H9 (cell line): ENCODE measurements around the gene ZNF865. TPM values are rescaled to one million over a fixed set of nuclear protein-coding genes. Genes with fewer than 3 reads are reported as not detected.
A peak's percentile ranks its signal among the peaks of the same experiment; 100 is the strongest.

Experiments used
- DNase-seq: peaks from one replicate; pipeline ENCODE4 v3.0.0-alpha.2; 2017
- H2AFZ ChIP-seq: one replicate; pipeline ENCODE4 v1.6.1; 2013; ENCODE audit warnings: mild to moderate bottlenecking, low read length, control low read depth, moderate library complexity
- H2AK5ac ChIP-seq: 2 replicates; pipeline ENCODE4 v1.6.1; 2013; ENCODE audit warnings: low read length, control low read depth, mixed read lengths; ENCODE audit not compliant: insufficient read length
- H2BK120ac ChIP-seq: one replicate; pipeline ENCODE4 v1.6.1; 2013; ENCODE audit warnings: low read depth, mild to moderate bottlenecking, low read length, control low read depth, inconsistent platforms; ENCODE audit not compliant: poor library complexity, severe bottlenecking
- H2BK12ac ChIP-seq: 2 replicates; pipeline ENCODE4 v1.6.1; 2013; ENCODE audit warnings: low read length, control low read depth, mixed read lengths, low read depth; ENCODE audit not compliant: insufficient read length
- H2BK15ac ChIP-seq: 2 replicates; pipeline ENCODE4 v1.6.1; 2013; ENCODE audit warnings: low read depth, low read length, control low read depth
- H2BK20ac ChIP-seq: one replicate; pipeline ENCODE4 v1.6.1; 2013; ENCODE audit warnings: low read depth, mild to moderate bottlenecking, low read length, control low read depth, inconsistent platforms; ENCODE audit not compliant: poor library complexity, severe bottlenecking
- H2BK5ac ChIP-seq: 2 replicates; pipeline ENCODE4 v1.6.1; 2013; ENCODE audit warnings: low read length, control low read depth, mixed read lengths; ENCODE audit not compliant: insufficient read length
- H3K14ac ChIP-seq: 2 replicates; pipeline ENCODE4 v1.6.1; 2013; ENCODE audit warnings: low read length, control low read depth; ENCODE audit not compliant: insufficient read depth
- H3K18ac ChIP-seq: 2 replicates; pipeline ENCODE4 v1.6.1; 2013; ENCODE audit warnings: low read depth, mild to moderate bottlenecking, mixed read lengths, low read length, control low read depth; ENCODE audit not compliant: insufficient read length
- H3K23ac ChIP-seq: 2 replicates; pipeline ENCODE4 v1.6.1; 2013; ENCODE audit warnings: low read length, control low read depth, mixed read lengths, low read depth; ENCODE audit not compliant: insufficient read length
- H3K23me2 ChIP-seq: 2 replicates; pipeline ENCODE4 v1.6.1; 2013; ENCODE audit warnings: low read depth, mild to moderate bottlenecking, mixed read lengths, low read length, control low read depth; ENCODE audit not compliant: insufficient read length, poor library complexity, severe bottlenecking
- H3K27ac ChIP-seq: 2 replicates; pipeline ENCODE4 v1.5.1; 2013; ENCODE audit warnings: low read length, control low read depth, mixed read lengths, low read depth; ENCODE audit not compliant: insufficient read length
- H3K27me3 ChIP-seq: 2 replicates; pipeline ENCODE4 v1.6.1; 2013; ENCODE audit warnings: low read length, control low read depth, inconsistent platforms; ENCODE audit not compliant: insufficient read depth
- H3K4ac ChIP-seq: 2 replicates; pipeline ENCODE4 v1.6.1; 2013; ENCODE audit warnings: low read depth, mild to moderate bottlenecking, control low read depth, inconsistent platforms, low read length, moderate library complexity
- H3K4me1 ChIP-seq: 2 replicates; pipeline ENCODE4 v1.6.1; 2013; ENCODE audit warnings: low read length, control low read depth, inconsistent platforms; ENCODE audit not compliant: insufficient read depth
- H3K4me2 ChIP-seq: 2 replicates; pipeline ENCODE4 v1.6.1; 2013; ENCODE audit warnings: low read length, control low read depth, mixed read lengths; ENCODE audit not compliant: insufficient read length, insufficient read depth
- H3K56ac ChIP-seq: 2 replicates; pipeline ENCODE4 v1.6.1; 2013; ENCODE audit warnings: low read depth, mild to moderate bottlenecking, mixed read lengths, low read length, control low read depth; ENCODE audit not compliant: insufficient read length
- H3K79me1 ChIP-seq: 2 replicates; pipeline ENCODE4 v1.6.1; 2013; ENCODE audit warnings: low read depth, mild to moderate bottlenecking, moderate library complexity, low read length, control low read depth, inconsistent platforms; ENCODE audit not compliant: insufficient read depth, poor library complexity, severe bottlenecking
- H3K79me2 ChIP-seq: 2 replicates; pipeline ENCODE4 v1.6.1; 2013; ENCODE audit warnings: low read length, control low read depth, inconsistent platforms; ENCODE audit not compliant: insufficient read depth
- H3K9ac ChIP-seq: 2 replicates; pipeline ENCODE4 v1.6.1; 2013; ENCODE audit warnings: low read length, control low read depth, mixed read lengths; ENCODE audit not compliant: insufficient read length; ENCODE audit errors: extremely low read depth
- H3K9me3 ChIP-seq: one replicate; pipeline ENCODE4 v1.6.1; 2013; ENCODE audit warnings: low read depth, low read length, inconsistent platforms; ENCODE audit not compliant: control insufficient read depth
- H3T11ph ChIP-seq: one replicate; pipeline ENCODE4 v1.6.1; 2013; ENCODE audit warnings: mild to moderate bottlenecking, low read length, control low read depth, inconsistent platforms
- H4K20me1 ChIP-seq: one replicate; pipeline ENCODE4 v1.6.1; 2013; ENCODE audit not compliant: control insufficient read depth, insufficient read length, insufficient read depth
- H4K5ac ChIP-seq: 2 replicates; pipeline ENCODE4 v1.6.1; 2013; ENCODE audit warnings: low read depth, mild to moderate bottlenecking, mixed read lengths, low read length, control low read depth; ENCODE audit not compliant: insufficient read length
- H4K8ac ChIP-seq: replicated peaks from 2 replicates; pipeline ENCODE4 v1.6.1; 2013; ENCODE audit warnings: low read length, control low read depth, mixed read lengths, low read depth; ENCODE audit not compliant: insufficient read length
- H4K91ac ChIP-seq: 2 replicates; pipeline ENCODE4 v1.6.1; 2013; ENCODE audit warnings: low read depth, mild to moderate bottlenecking, moderate library complexity, mixed read lengths, low read length, control low read depth; ENCODE audit not compliant: insufficient read length
- H3K27ac Mint-ChIP-seq, 3 experiments: 2 replicates in 2 of 3; 3 replicates in 1 of 3; pipeline ENCODE4 v1.8.0; 2020 to 2021; ENCODE audit warnings: mixed read lengths in 3 of 3, mild to moderate bottlenecking in 1 of 3, moderate library complexity in 1 of 3
- H3K27me3 Mint-ChIP-seq: 2 replicates; pipeline ENCODE4 v1.8.0; 2021; ENCODE audit warnings: low read depth, mild to moderate bottlenecking, moderate library complexity, mixed read lengths
- H3K36me3 Mint-ChIP-seq, 3 experiments: 2 replicates in 2 of 3; 3 replicates in 1 of 3; pipeline ENCODE4 v1.8.0; 2020 to 2021; ENCODE audit warnings: low read depth in 3 of 3, mixed read lengths in 3 of 3; ENCODE audit not compliant: insufficient read depth in 1 of 3
- H3K4me1 Mint-ChIP-seq, 2 experiments: 2 replicates each; pipeline ENCODE4 v1.8.0; 2020; ENCODE audit warnings: mixed read lengths in 2 of 2
- H3K4me3 Mint-ChIP-seq, 2 experiments: 2 replicates in 1 of 2; 3 replicates in 1 of 2; pipeline ENCODE4 v1.8.0; 2020 to 2021; ENCODE audit warnings: mild to moderate bottlenecking in 2 of 2, mixed read lengths in 2 of 2, moderate library complexity in 1 of 2
- H3K9me3 Mint-ChIP-seq, 2 experiments: 2 replicates in 1 of 2; 3 replicates in 1 of 2; pipeline ENCODE4 v1.8.0; 2020; ENCODE audit warnings: mild to moderate bottlenecking in 2 of 2, mixed read lengths in 2 of 2, moderate library complexity in 1 of 2
- WGBS: extraction: QIAGEN DNeasy Blood & Tissue Kit; methylation state at CpG from one replicate; pipeline ENCODE4 v1.1.7; 2013; ENCODE audit warnings: missing lambda C conversion rate, low lambda C conversion rate, mixed read lengths; ENCODE audit not compliant: insufficient read length; ENCODE audit errors: extremely low coverage; 5-methylcytosine and 5-hydroxymethylcytosine counted together
- total RNA-seq: library from RNA; stranded (reverse); gene quantifications from 2 replicates; pipeline ENCODE4 v1.2.1, GENCODE V29; 2021
- TF ChIP-seq, protein P1 (sequence below): fragments of 200-600 bp; sonication (generic); conservative IDR thresholded peaks from 3 replicates; pipeline ENCODE4 v1.8.0; 2021; ENCODE audit warnings: antibody characterized with exemption, mild to moderate bottlenecking

Gene ZNF865
- total RNA-seq, 1 experiment from 2014 or later = 14.3 TPM

DNA sequence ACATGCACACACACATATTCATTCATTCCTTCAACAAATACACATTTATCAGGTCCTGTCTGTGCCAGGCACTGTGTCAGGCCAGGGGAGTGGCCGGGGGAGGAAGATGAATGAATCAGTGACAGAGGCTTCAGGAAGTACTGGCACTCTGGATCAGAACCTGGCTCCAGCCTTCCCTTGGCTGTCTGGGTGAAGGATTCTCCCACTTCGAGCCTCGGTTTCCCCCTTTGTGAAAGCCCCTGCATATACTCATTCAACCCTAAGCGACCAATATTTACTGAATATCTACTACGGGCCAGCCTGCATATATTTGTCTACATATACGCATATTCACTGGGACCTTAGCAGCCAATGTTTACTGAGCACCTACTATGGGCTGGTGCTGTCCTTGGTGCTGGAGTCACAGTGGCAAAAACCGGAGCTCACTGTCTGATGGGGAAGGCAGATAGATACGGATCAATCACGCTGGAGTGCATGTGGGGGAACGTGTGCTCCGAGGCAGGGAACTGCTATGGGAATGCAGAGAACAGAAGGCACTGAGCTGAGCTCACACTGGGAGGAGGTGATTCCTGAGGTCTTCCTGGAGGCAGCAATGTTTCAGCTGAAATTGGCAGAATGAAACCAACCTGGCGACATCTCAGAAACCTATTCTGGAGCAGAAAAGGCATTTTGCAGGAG, 24.2 kb upstream of the ZNF865 start:
- H2BK120ac ChIP-seq = no peak overlapping the region
- H3K9ac ChIP-seq = no peak overlapping the region
- peak; percentile 63 for DNase-seq
- no peak overlapping the region for H3K4ac ChIP-seq
- no peak overlapping the region for H4K91ac ChIP-seq
- no peak overlapping the region for H3K23ac ChIP-seq
- H4K8ac ChIP-seq = no peak overlapping the region
- H3K4me1 ChIP-seq = no peaks in the 10 kb centered on the region
- no peak overlapping the region; a peak in 1 of 7 replicates for H3K27ac Mint-ChIP-seq
- H2AK5ac ChIP-seq = no peak overlapping the region
- H3K79me1 ChIP-seq = peaks cover 3% of the 10 kb centered on the region
- H3K23me2 ChIP-seq = peaks cover 3% of the 10 kb centered on the region
- no peak overlapping the region for H3K56ac ChIP-seq
- H3K9me3 Mint-ChIP-seq = no peaks in the 10 kb centered on the region
- H3K4me3 Mint-ChIP-seq = peak overlapping the region; percentile 89 to 95
- H3K18ac ChIP-seq = no peak overlapping the region
- no peak overlapping the region for H2BK12ac ChIP-seq
- H3K9me3 ChIP-seq = no peaks in the 10 kb centered on the region
- TF ChIP-seq, protein P1, sequence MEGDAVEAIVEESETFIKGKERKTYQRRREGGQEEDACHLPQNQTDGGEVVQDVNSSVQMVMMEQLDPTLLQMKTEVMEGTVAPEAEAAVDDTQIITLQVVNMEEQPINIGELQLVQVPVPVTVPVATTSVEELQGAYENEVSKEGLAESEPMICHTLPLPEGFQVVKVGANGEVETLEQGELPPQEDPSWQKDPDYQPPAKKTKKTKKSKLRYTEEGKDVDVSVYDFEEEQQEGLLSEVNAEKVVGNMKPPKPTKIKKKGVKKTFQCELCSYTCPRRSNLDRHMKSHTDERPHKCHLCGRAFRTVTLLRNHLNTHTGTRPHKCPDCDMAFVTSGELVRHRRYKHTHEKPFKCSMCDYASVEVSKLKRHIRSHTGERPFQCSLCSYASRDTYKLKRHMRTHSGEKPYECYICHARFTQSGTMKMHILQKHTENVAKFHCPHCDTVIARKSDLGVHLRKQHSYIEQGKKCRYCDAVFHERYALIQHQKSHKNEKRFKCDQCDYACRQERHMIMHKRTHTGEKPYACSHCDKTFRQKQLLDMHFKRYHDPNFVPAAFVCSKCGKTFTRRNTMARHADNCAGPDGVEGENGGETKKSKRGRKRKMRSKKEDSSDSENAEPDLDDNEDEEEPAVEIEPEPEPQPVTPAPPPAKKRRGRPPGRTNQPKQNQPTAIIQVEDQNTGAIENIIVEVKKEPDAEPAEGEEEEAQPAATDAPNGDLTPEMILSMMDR = no peak
- no peak overlapping the region for H2AFZ ChIP-seq
- peaks cover 14 to 21% of the 10 kb centered on the region in 2 experiments for H3K4me1 Mint-ChIP-seq
- no peak overlapping the region for H2BK15ac ChIP-seq
- H3K27me3 Mint-ChIP-seq = peaks cover 9% of the 10 kb centered on the region
- no peak overlapping the region for H3T11ph ChIP-seq
- no peak overlapping the region for H2BK20ac ChIP-seq
- no peaks in the 10 kb centered on the region for H3K27me3 ChIP-seq
- H3K4me2 ChIP-seq = peak overlapping the region; percentile 76
- H3K36me3 Mint-ChIP-seq = peaks cover 9 to 21% (median 14%) of the 10 kb centered on the region in 3 experiments
- no peak overlapping the region for H4K5ac ChIP-seq
- peaks cover 1% of the 10 kb centered on the region; the same call in 1 of the 2 replicates for H3K79me2 ChIP-seq
- H3K27ac ChIP-seq = no peak overlapping the region
- H4K20me1 ChIP-seq = no peaks in the 10 kb centered on the region
- no peak overlapping the region for H2BK5ac ChIP-seq
- WGBS = no CpG with 5 or more reads among the region's 12 CpGs
- H3K14ac ChIP-seq = no peak overlapping the region
